Thymus (tissue), 11 donors: ENCODE data around the gene GRIK2. TPM values are rescaled to one million over a fixed set of nuclear protein-coding genes. Genes with fewer than 3 reads are reported as not detected.

ENCODE experiments used
- DNase-seq, 9 donors: peaks; one replicate each; pipeline ENCODE4 v3.0.0-alpha.2; 2013; ENCODE audit warnings: low spot score in 9 of 9, low read depth in 6 of 9, missing footprints in 1 of 9
- H3K27ac ChIP-seq, 2 donors: one replicate each; pipeline ENCODE4 v1.5.1; 2013; ENCODE audit warnings: control low read depth in 1 of 2, low read depth in 1 of 2, low read length in 1 of 2, mild to moderate bottlenecking in 1 of 2, moderate library complexity in 1 of 2
- H3K27me3 ChIP-seq, 2 donors: one replicate each; pipeline ENCODE4 v1.5.1; 2013; ENCODE audit warnings: low read length in 1 of 2; ENCODE audit not compliant: control insufficient read depth in 2 of 2, insufficient read depth in 1 of 2
- H3K36me3 ChIP-seq, 2 donors: one replicate each; pipeline ENCODE4 v1.5.1; 2013; ENCODE audit warnings: low read length in 1 of 2, mild to moderate bottlenecking in 1 of 2, moderate library complexity in 1 of 2; ENCODE audit not compliant: control insufficient read depth in 2 of 2, insufficient read depth in 2 of 2
- H3K4me1 ChIP-seq, 2 donors: one replicate each; pipeline ENCODE4 v1.5.1; 2013; ENCODE audit warnings: low read length in 2 of 2; ENCODE audit not compliant: control insufficient read depth in 2 of 2, insufficient read depth in 2 of 2
- H3K4me3 ChIP-seq, 2 donors: one replicate each; pipeline ENCODE4 v1.5.1; 2013; ENCODE audit warnings: low read length in 2 of 2, control low read depth in 1 of 2, mild to moderate bottlenecking in 1 of 2
- H3K9me3 ChIP-seq, 2 donors: one replicate each; pipeline ENCODE4 v1.5.1; 2013; ENCODE audit warnings: low read length in 1 of 2, mild to moderate bottlenecking in 1 of 2; ENCODE audit not compliant: control insufficient read depth in 2 of 2, insufficient read depth in 1 of 2
- WGBS: extraction: QIAGEN DNeasy Blood & Tissue Kit; methylation state at CpG from one replicate; pipeline ENCODE4 v1.1.7; 2013; 5-methylcytosine and 5-hydroxymethylcytosine counted together
- polyA plus RNA-seq: library from polyadenylated mRNA; stranded (reverse); fragments of 200-250 nt; gene quantifications from one replicate; pipeline ENCODE4 v1.2.3, GENCODE V29; 2013
- total RNA-seq: library from RNA; stranded (reverse); fragments of 120-200 nt; gene quantifications from one replicate; pipeline ENCODE4 v1.2.4, GENCODE V29; 2013
- donor health status: healthy.

Gene GRIK2
- total and polyA plus RNA-seq, 2 donors = under 0.01 to 0.18 TPM

- no peaks in the 10 kb centered on the region for H3K4me1 ChIP-seq
- no peaks in the 10 kb centered on the region for H3K36me3 ChIP-seq
- DNase-seq = no peak
- H3K4me3 ChIP-seq = no peak overlapping the region
- no peak overlapping the region for H3K27ac ChIP-seq
- 31% methylated on average over 2 of the region's 2 CpGs for WGBS
- H3K9me3 ChIP-seq = no peaks in the 10 kb centered on the region
- H3K27me3 ChIP-seq = no peaks in the 10 kb centered on the region
These were observed 348.1 kb downstream of the GRIK2 start for GRCh38 chr6:101741474-101742171.

- no peak overlapping the region for H3K27ac ChIP-seq
- H3K4me3 ChIP-seq = no peak overlapping the region
- no peaks in the 10 kb centered on the region for H3K27me3 ChIP-seq
- H3K36me3 ChIP-seq = no peaks in the 10 kb centered on the region
- no peaks in the 10 kb centered on the region for H3K4me1 ChIP-seq
- DNase-seq = no peak
- H3K9me3 ChIP-seq = no peaks in the 10 kb centered on the region
These were observed 353.7 kb downstream of the GRIK2 start for GRCh38 chr6:101747160-101747559.

GRCh38 chr6:101747716-101748115 is 354.2 kb downstream of the GRIK2 start:
- Histone ChIP-seq H3K27me3 (no peaks in the 10 kb centered on the region), H3K27ac (no peak overlapping the region), H3K9me3 (no peaks in the 10 kb centered on the region), H3K36me3 (no peaks in the 10 kb centered on the region), H3K4me3 (no peak overlapping the region), H3K4me1 (no peaks in the 10 kb centered on the region)
- DNase-seq = no peak
- 48% methylated on average over 1 of the region's 1 CpG for WGBS

- Histone ChIP-seq H3K27ac (no peak overlapping the region), H3K36me3 (no peaks in the 10 kb centered on the region), H3K4me3 (no peak overlapping the region), H3K27me3 (no peaks in the 10 kb centered on the region), H3K4me1 (no peaks in the 10 kb centered on the region), H3K9me3 (no peaks in the 10 kb centered on the region)
- 91% methylated on average over 1 of the region's 1 CpG for WGBS
- no peak for DNase-seq
These were observed 362.4 kb downstream of the GRIK2 start for GRCh38 chr6:101755931-101756330.

- no peak overlapping the region for H3K4me3 ChIP-seq
- DNase-seq = no peak
- no peaks in the 10 kb centered on the region for H3K4me1 ChIP-seq
- H3K27ac ChIP-seq = no peak overlapping the region
- H3K9me3 ChIP-seq = no peaks in the 10 kb centered on the region
- H3K27me3 ChIP-seq = no peaks in the 10 kb centered on the region
- 92% methylated on average over 1 of the region's 1 CpG for WGBS
- no peaks in the 10 kb centered on the region for H3K36me3 ChIP-seq
These were observed 364.9 kb downstream of the GRIK2 start for GRCh38 chr6:101758368-101758767.

- H3K36me3 ChIP-seq = no peaks in the 10 kb centered on the region
- DNase-seq = peak in 1 of 9 donors; percentile 0
- H3K9me3 ChIP-seq = no peaks in the 10 kb centered on the region
- no peaks in the 10 kb centered on the region for H3K27me3 ChIP-seq
- H3K27ac ChIP-seq = no peak overlapping the region
- no peaks in the 10 kb centered on the region for H3K4me1 ChIP-seq
- H3K4me3 ChIP-seq = no peak overlapping the region
These were observed 367.5 kb downstream of the GRIK2 start for GRCh38 chr6:101760843-101761621.

GRCh38 chr6:101762851-101763250 is 369.3 kb downstream of the GRIK2 start:
- 84% methylated on average over 3 of the region's 3 CpGs for WGBS
- no peaks in the 10 kb centered on the region for H3K36me3 ChIP-seq
- H3K27ac ChIP-seq = no peak overlapping the region
- DNase-seq = no peak
- H3K4me3 ChIP-seq = no peak overlapping the region
- H3K27me3 ChIP-seq = no peaks in the 10 kb centered on the region
- no peaks in the 10 kb centered on the region for H3K4me1 ChIP-seq
- no peaks in the 10 kb centered on the region for H3K9me3 ChIP-seq

GRCh38 chr6:101765281-101765680 is 371.8 kb downstream of the GRIK2 start:
- Histone ChIP-seq H3K27ac (no peak overlapping the region), H3K4me1 (no peaks in the 10 kb centered on the region), H3K27me3 (no peaks in the 10 kb centered on the region), H3K4me3 (no peak overlapping the region), H3K36me3 (no peaks in the 10 kb centered on the region), H3K9me3 (no peaks in the 10 kb centered on the region)
- no peak for DNase-seq
- WGBS = 80% methylated on average over 1 of the region's 1 CpG

- no peak overlapping the region for H3K27ac ChIP-seq
- no peaks in the 10 kb centered on the region for H3K9me3 ChIP-seq
- no peak for DNase-seq
- H3K4me1 ChIP-seq = no peaks in the 10 kb centered on the region
- no peak overlapping the region for H3K4me3 ChIP-seq
- WGBS = 86% methylated on average over 3 of the region's 3 CpGs
- H3K36me3 ChIP-seq = no peaks in the 10 kb centered on the region
- no peaks in the 10 kb centered on the region for H3K27me3 ChIP-seq
These were observed 376.6 kb downstream of the GRIK2 start for GRCh38 chr6:101770116-101770515.
